NCI-H1436 treated with DMSO at 0.1 percent for 48 hours (cell line): ENCODE data around the gene SARS2.
"Not testable (repeated sequence)": the region's sequence is repeated elsewhere in the genome, so short reads cannot be mapped to it uniquely, and the experiment has no call there.

Experiments used
- DNase-seq: peaks from one replicate; lab custom pipeline; 2025; lab: John Stamatoyannopoulos, UW

SARS2 gene

GRCh38 chr19:38890686-38891085, 39.9 kb downstream of the SARS2 start:
- DNase-seq: no peak

GRCh38 chr19:38889803-38890202, 40.8 kb downstream of the SARS2 start:
- DNase-seq: no peak

- DNase-seq: no peak
Observed at GRCh38 chr19:38888876-38889275, 41.7 kb downstream of the SARS2 start.

GRCh38 chr19:38884691-38885090, 45.9 kb downstream of the SARS2 start:
- DNase-seq: not testable (repeated sequence)

- DNase-seq: no peak
Observed at GRCh38 chr19:38883286-38883685, 47.3 kb downstream of the SARS2 start.

- DNase-seq: no peak
Observed at GRCh38 chr19:38880882-38881609, 49.5 kb downstream of the SARS2 start.

GRCh38 chr19:38880076-38880881, 50.3 kb downstream of the SARS2 start:
- no peak for DNase-seq

- DNase-seq: no peak
Observed at GRCh38 chr19:38879400-38879751, 51.2 kb downstream of the SARS2 start.

GRCh38 chr19:38878575-38879399, 51.8 kb downstream of the SARS2 start:
- no peak for DNase-seq

- peak; percentile 27 for DNase-seq
Observed at GRCh38 chr19:38877781-38878574, 52.6 kb downstream of the SARS2 start, which contains the start of gene RINL. TSS of gene RINL (minus strand) at chr19:38878275. CDS start at chr19:38876742, 1,533 bp downstream.

GRCh38 chr19:38875656-38876395, 54.7 kb downstream of the SARS2 start:
- DNase-seq: no peak

GRCh38 chr19:38873400-38873799, 57.2 kb downstream of the SARS2 start:
- DNase-seq: not testable (repeated sequence)

- DNase-seq: no peak
Observed at GRCh38 chr19:38870612-38871011, 60.0 kb downstream of the SARS2 start.

GRCh38 chr19:38869836-38870607, 60.5 kb downstream of the SARS2 start:
- no peak for DNase-seq

GRCh38 chr19:38869160-38869835, 61.3 kb downstream of the SARS2 start:
- no peak for DNase-seq

GRCh38 chr19:38868551-38868950, 62.0 kb downstream of the SARS2 start:
- DNase-seq: no peak

GRCh38 chr19:38867171-38867780, 63.3 kb downstream of the SARS2 start:
- no peak for DNase-seq
